Aorta (tissue), 5 donors: ENCODE results near the gene STARD13. TPM values are rescaled to one million over a fixed set of nuclear protein-coding genes. Genes with fewer than 3 reads are reported as not detected.

Source experiments
- ATAC-seq: fragments of 200-7000 bp; cut with Tn5 transposase; one replicate; pipeline ENCODE4 v1.9.1; 2022; ENCODE audit warnings: moderate library complexity; ENCODE audit not compliant: low FRiP score
- DNase-seq, 2 donors: peaks; one replicate each; pipeline ENCODE4 v3.0.0-alpha.2; 2020
- H3K27ac ChIP-seq, 2 donors: one replicate each; pipeline ENCODE4 v1.5.1; 2013; ENCODE audit warnings: low read length in 2 of 2, mild to moderate bottlenecking in 2 of 2, moderate library complexity in 2 of 2, control low read depth in 1 of 2, inconsistent platforms in 1 of 2, low read depth in 1 of 2
- H3K27me3 ChIP-seq, 2 donors: one replicate each; pipeline ENCODE4 v1.6.1; 2013; ENCODE audit warnings: control low read depth in 1 of 2, low read length in 1 of 2, mild to moderate bottlenecking in 1 of 2, moderate library complexity in 1 of 2; ENCODE audit not compliant: insufficient read depth in 2 of 2, control insufficient read depth in 1 of 2
- H3K36me3 ChIP-seq, 2 donors: one replicate each; pipeline ENCODE4 v1.6.1; 2013; ENCODE audit warnings: control low read depth in 1 of 2, low read length in 1 of 2, mild to moderate bottlenecking in 1 of 2; ENCODE audit not compliant: insufficient read depth in 2 of 2, control insufficient read depth in 1 of 2
- H3K4me1 ChIP-seq, 2 donors: one replicate each; pipeline ENCODE4 v1.6.1; 2013; ENCODE audit warnings: low read length in 2 of 2, control low read depth in 1 of 2, mild to moderate bottlenecking in 1 of 2, moderate library complexity in 1 of 2; ENCODE audit not compliant: insufficient read depth in 2 of 2, control insufficient read depth in 1 of 2
- H3K4me3 ChIP-seq, 2 donors: one replicate each; pipeline ENCODE4 v1.5.1; 2013; ENCODE audit warnings: low read length in 2 of 2, control low read depth in 1 of 2, mild to moderate bottlenecking in 1 of 2
- H3K9me3 ChIP-seq: one replicate; pipeline ENCODE4 v1.6.1; 2013; ENCODE audit warnings: mild to moderate bottlenecking, low read length; ENCODE audit not compliant: control insufficient read depth
- WGBS, 2 donors: extraction: QIAGEN DNeasy Blood & Tissue Kit; methylation state at CpG; one replicate each; pipeline ENCODE4 v1.1.7; 2013; 5-methylcytosine and 5-hydroxymethylcytosine counted together
- intact Hi-C, 2 donors: fragments of 100-400 bp; cut with DNase I; formaldehyde crosslinking; loops; one replicate each; pipeline versions ENCODE4 v1.14.2 to v1.15.0; 2022
- polyA plus RNA-seq, 2 donors: library from polyadenylated mRNA; stranded (reverse); fragments of 200-250 nt; gene quantifications; one replicate each; pipeline ENCODE4 v1.2.3, GENCODE V29; 2013
- total RNA-seq, 2 donors: library from RNA; stranded (reverse); fragmentation: NEBNext Ultra II Directional; extraction: Animal tissue kit (Norgen Biotek cat#: 25700); gene quantifications; one replicate each; pipeline ENCODE4 v1.2.1, GENCODE V29; 2021
- donor health status: healthy with polysubstance abuse.
- donor health status: Bipolar disorder and iron deficiency.
- donor health status: DM: no; HTN: no; CAD: no.
- donor health status: DM: no; HTN: no; CAD: no.
- donor health status: DM: yes; HTN: yes; CAD: no.

STARD13 gene
- total and polyA plus RNA-seq, 4 donors = 15.0 to 85.5 (median 39.8) TPM

GRCh38 chr13:33066329-33066728, 219.2 kb downstream of the STARD13 start:
- no peaks in the 10 kb centered on the region for H3K9me3 ChIP-seq
- DNase-seq (no peak), ATAC-seq (no peak)
- H3K4me1 ChIP-seq = no peaks in the 10 kb centered on the region
- WGBS, 2 donors = 96 to 97% methylated on average over 18 of the region's 18 CpGs
- no peaks in the 10 kb centered on the region for H3K27me3 ChIP-seq
- no peak overlapping the region for H3K27ac ChIP-seq
- H3K36me3 ChIP-seq = no peaks in the 10 kb centered on the region
- intact Hi-C loops = no loop called here
- H3K4me3 ChIP-seq = no peak overlapping the region

GRCh38 chr13:33060815-33061214, 224.7 kb downstream of the STARD13 start:
- peaks cover 0 to 2% of the 10 kb centered on the region in 2 donors for H3K4me1 ChIP-seq
- intact Hi-C loops = no loop called here
- no peaks in the 10 kb centered on the region for H3K9me3 ChIP-seq
- WGBS, 2 donors = 93 to 97% methylated on average over 15 of the region's 15 CpGs
- ATAC-seq (no peak), DNase-seq (no peak)
- no peak overlapping the region for H3K27ac ChIP-seq
- no peaks in the 10 kb centered on the region for H3K36me3 ChIP-seq
- H3K27me3 ChIP-seq = no peaks in the 10 kb centered on the region
- H3K4me3 ChIP-seq = no peak overlapping the region

- Histone ChIP-seq H3K9me3 (no peaks in the 10 kb centered on the region), H3K36me3 (no peaks in the 10 kb centered on the region), H3K27me3 (no peaks in the 10 kb centered on the region), H3K4me1 (peaks cover 0 to 2% of the 10 kb centered on the region in 2 donors), H3K27ac (no peak overlapping the region), H3K4me3 (no peak overlapping the region)
- ATAC-seq (no peak), DNase-seq (no peak)
- intact Hi-C loops = no loop called here
- 37 to 44% methylated on average over 3 of the region's 3 CpGs for WGBS, 2 donors
These were observed 226.7 kb downstream of the STARD13 start for GRCh38 chr13:33058776-33059327.

GRCh38 chr13:33057019-33057780, 228.4 kb downstream of the STARD13 start:
- Histone ChIP-seq H3K9me3 (no peaks in the 10 kb centered on the region), H3K36me3 (no peaks in the 10 kb centered on the region), H3K27ac (no peak overlapping the region), H3K4me3 (no peak overlapping the region), H3K4me1 (peaks cover 0 to 5% of the 10 kb centered on the region in 2 donors), H3K27me3 (no peaks in the 10 kb centered on the region)
- intact Hi-C loops = no loop called here
- DNase-seq = no peak
- WGBS, 2 donors = 64 to 74% methylated on average over 9 of the region's 9 CpGs
- peak; percentile 70 for ATAC-seq

- 80% methylated on average over 7 of the region's 7 CpGs for WGBS, 2 donors
- H3K27me3 ChIP-seq = no peaks in the 10 kb centered on the region
- no peak for DNase-seq
- H3K9me3 ChIP-seq = no peaks in the 10 kb centered on the region
- H3K4me3 ChIP-seq = no peak overlapping the region
- no peaks in the 10 kb centered on the region for H3K36me3 ChIP-seq
- no peak overlapping the region for H3K27ac ChIP-seq
- intact Hi-C loops = no loop called here
- ATAC-seq = no peak
- peaks cover 0 to 3% of the 10 kb centered on the region in 2 donors for H3K4me1 ChIP-seq
These were observed 232.0 kb downstream of the STARD13 start for GRCh38 chr13:33053397-33054066.
